H9 (cell line): ENCODE data around the gene MISP. TPM values are rescaled to one million over a fixed set of nuclear protein-coding genes. Genes with fewer than 3 reads are reported as not detected.

Experiments
- DNase-seq: peaks from one replicate; pipeline ENCODE4 v3.0.0-alpha.2; 2017
- H2AFZ ChIP-seq: one replicate; pipeline ENCODE4 v1.6.1; 2013; ENCODE audit warnings: mild to moderate bottlenecking, low read length, control low read depth, moderate library complexity
- H2AK5ac ChIP-seq: 2 replicates; pipeline ENCODE4 v1.6.1; 2013; ENCODE audit warnings: low read length, control low read depth, mixed read lengths; ENCODE audit not compliant: insufficient read length
- H2BK120ac ChIP-seq: one replicate; pipeline ENCODE4 v1.6.1; 2013; ENCODE audit warnings: low read depth, mild to moderate bottlenecking, low read length, control low read depth, inconsistent platforms; ENCODE audit not compliant: poor library complexity, severe bottlenecking
- H2BK12ac ChIP-seq: 2 replicates; pipeline ENCODE4 v1.6.1; 2013; ENCODE audit warnings: low read length, control low read depth, mixed read lengths, low read depth; ENCODE audit not compliant: insufficient read length
- H2BK15ac ChIP-seq: 2 replicates; pipeline ENCODE4 v1.6.1; 2013; ENCODE audit warnings: low read depth, low read length, control low read depth
- H2BK20ac ChIP-seq: one replicate; pipeline ENCODE4 v1.6.1; 2013; ENCODE audit warnings: low read depth, mild to moderate bottlenecking, low read length, control low read depth, inconsistent platforms; ENCODE audit not compliant: poor library complexity, severe bottlenecking
- H2BK5ac ChIP-seq: 2 replicates; pipeline ENCODE4 v1.6.1; 2013; ENCODE audit warnings: low read length, control low read depth, mixed read lengths; ENCODE audit not compliant: insufficient read length
- H3K14ac ChIP-seq: 2 replicates; pipeline ENCODE4 v1.6.1; 2013; ENCODE audit warnings: low read length, control low read depth; ENCODE audit not compliant: insufficient read depth
- H3K18ac ChIP-seq: 2 replicates; pipeline ENCODE4 v1.6.1; 2013; ENCODE audit warnings: low read depth, mild to moderate bottlenecking, mixed read lengths, low read length, control low read depth; ENCODE audit not compliant: insufficient read length
- H3K23ac ChIP-seq: 2 replicates; pipeline ENCODE4 v1.6.1; 2013; ENCODE audit warnings: low read length, control low read depth, mixed read lengths, low read depth; ENCODE audit not compliant: insufficient read length
- H3K23me2 ChIP-seq: 2 replicates; pipeline ENCODE4 v1.6.1; 2013; ENCODE audit warnings: low read depth, mild to moderate bottlenecking, mixed read lengths, low read length, control low read depth; ENCODE audit not compliant: insufficient read length, poor library complexity, severe bottlenecking
- H3K27ac ChIP-seq: 2 replicates; pipeline ENCODE4 v1.5.1; 2013; ENCODE audit warnings: low read length, control low read depth, mixed read lengths, low read depth; ENCODE audit not compliant: insufficient read length
- H3K27me3 ChIP-seq: 2 replicates; pipeline ENCODE4 v1.6.1; 2013; ENCODE audit warnings: low read length, control low read depth, inconsistent platforms; ENCODE audit not compliant: insufficient read depth
- H3K4ac ChIP-seq: 2 replicates; pipeline ENCODE4 v1.6.1; 2013; ENCODE audit warnings: low read depth, mild to moderate bottlenecking, control low read depth, inconsistent platforms, low read length, moderate library complexity
- H3K4me1 ChIP-seq: 2 replicates; pipeline ENCODE4 v1.6.1; 2013; ENCODE audit warnings: low read length, control low read depth, inconsistent platforms; ENCODE audit not compliant: insufficient read depth
- H3K4me2 ChIP-seq: 2 replicates; pipeline ENCODE4 v1.6.1; 2013; ENCODE audit warnings: low read length, control low read depth, mixed read lengths; ENCODE audit not compliant: insufficient read length, insufficient read depth
- H3K56ac ChIP-seq: 2 replicates; pipeline ENCODE4 v1.6.1; 2013; ENCODE audit warnings: low read depth, mild to moderate bottlenecking, mixed read lengths, low read length, control low read depth; ENCODE audit not compliant: insufficient read length
- H3K79me1 ChIP-seq: 2 replicates; pipeline ENCODE4 v1.6.1; 2013; ENCODE audit warnings: low read depth, mild to moderate bottlenecking, moderate library complexity, low read length, control low read depth, inconsistent platforms; ENCODE audit not compliant: insufficient read depth, poor library complexity, severe bottlenecking
- H3K79me2 ChIP-seq: 2 replicates; pipeline ENCODE4 v1.6.1; 2013; ENCODE audit warnings: low read length, control low read depth, inconsistent platforms; ENCODE audit not compliant: insufficient read depth
- H3K9ac ChIP-seq: 2 replicates; pipeline ENCODE4 v1.6.1; 2013; ENCODE audit warnings: low read length, control low read depth, mixed read lengths; ENCODE audit not compliant: insufficient read length; ENCODE audit errors: extremely low read depth
- H3K9me3 ChIP-seq: one replicate; pipeline ENCODE4 v1.6.1; 2013; ENCODE audit warnings: low read depth, low read length, inconsistent platforms; ENCODE audit not compliant: control insufficient read depth
- H3T11ph ChIP-seq: one replicate; pipeline ENCODE4 v1.6.1; 2013; ENCODE audit warnings: mild to moderate bottlenecking, low read length, control low read depth, inconsistent platforms
- H4K20me1 ChIP-seq: one replicate; pipeline ENCODE4 v1.6.1; 2013; ENCODE audit not compliant: control insufficient read depth, insufficient read length, insufficient read depth
- H4K5ac ChIP-seq: 2 replicates; pipeline ENCODE4 v1.6.1; 2013; ENCODE audit warnings: low read depth, mild to moderate bottlenecking, mixed read lengths, low read length, control low read depth; ENCODE audit not compliant: insufficient read length
- H4K8ac ChIP-seq: replicated peaks from 2 replicates; pipeline ENCODE4 v1.6.1; 2013; ENCODE audit warnings: low read length, control low read depth, mixed read lengths, low read depth; ENCODE audit not compliant: insufficient read length
- H4K91ac ChIP-seq: 2 replicates; pipeline ENCODE4 v1.6.1; 2013; ENCODE audit warnings: low read depth, mild to moderate bottlenecking, moderate library complexity, mixed read lengths, low read length, control low read depth; ENCODE audit not compliant: insufficient read length
- H3K27ac Mint-ChIP-seq, 3 experiments: 2 replicates in 2 of 3; 3 replicates in 1 of 3; pipeline ENCODE4 v1.8.0; 2020 to 2021; ENCODE audit warnings: mixed read lengths in 3 of 3, mild to moderate bottlenecking in 1 of 3, moderate library complexity in 1 of 3
- H3K27me3 Mint-ChIP-seq: 2 replicates; pipeline ENCODE4 v1.8.0; 2021; ENCODE audit warnings: low read depth, mild to moderate bottlenecking, moderate library complexity, mixed read lengths
- H3K36me3 Mint-ChIP-seq, 3 experiments: 2 replicates in 2 of 3; 3 replicates in 1 of 3; pipeline ENCODE4 v1.8.0; 2020 to 2021; ENCODE audit warnings: low read depth in 3 of 3, mixed read lengths in 3 of 3; ENCODE audit not compliant: insufficient read depth in 1 of 3
- H3K4me1 Mint-ChIP-seq, 2 experiments: 2 replicates each; pipeline ENCODE4 v1.8.0; 2020; ENCODE audit warnings: mixed read lengths in 2 of 2
- H3K4me3 Mint-ChIP-seq, 2 experiments: 2 replicates in 1 of 2; 3 replicates in 1 of 2; pipeline ENCODE4 v1.8.0; 2020 to 2021; ENCODE audit warnings: mild to moderate bottlenecking in 2 of 2, mixed read lengths in 2 of 2, moderate library complexity in 1 of 2
- H3K9me3 Mint-ChIP-seq, 2 experiments: 2 replicates in 1 of 2; 3 replicates in 1 of 2; pipeline ENCODE4 v1.8.0; 2020; ENCODE audit warnings: mild to moderate bottlenecking in 2 of 2, mixed read lengths in 2 of 2, moderate library complexity in 1 of 2
- CTCF ChIP-seq: fragments of 200-600 bp; sonication (generic); conservative IDR thresholded peaks from 3 replicates; pipeline ENCODE4 v1.8.0; 2021; ENCODE audit warnings: antibody characterized with exemption, mild to moderate bottlenecking
- WGBS: extraction: QIAGEN DNeasy Blood & Tissue Kit; methylation state at CpG from one replicate; pipeline ENCODE4 v1.1.7; 2013; ENCODE audit warnings: missing lambda C conversion rate, low lambda C conversion rate, mixed read lengths; ENCODE audit not compliant: insufficient read length; ENCODE audit errors: extremely low coverage; 5-methylcytosine and 5-hydroxymethylcytosine counted together
- total RNA-seq: library from RNA; stranded (reverse); gene quantifications from 2 replicates; pipeline ENCODE4 v1.2.1, GENCODE V29; 2021

The MISP gene
- total RNA-seq, 1 experiment from 2014 or later: 0.44 TPM

GRCh38 chr19:802498-803098 is 51.7 kb downstream of the MISP start:
- Histone ChIP-seq H3K79me1 (peaks cover 13% of the 10 kb centered on the region), H3K4me2 (no peak overlapping the region), H3K14ac (no peak overlapping the region; the same call in 1 of the 2 replicates), H2BK15ac (no peak overlapping the region), H3K4me1 (no peaks in the 10 kb centered on the region; the same call in 1 of the 2 replicates), H4K8ac (no peak overlapping the region), H4K5ac (no peak overlapping the region), H3K4ac (no peak overlapping the region), H3K9ac (no peak overlapping the region), H3K23me2 (peaks cover 9% of the 10 kb centered on the region), H2BK120ac (no peak overlapping the region), H2BK12ac (no peak overlapping the region), H2BK5ac (no peak overlapping the region), H4K20me1 (peaks cover 4% of the 10 kb centered on the region), H3T11ph (no peak overlapping the region), H2AFZ (no peak overlapping the region), H3K79me2 (peaks cover 63% of the 10 kb centered on the region), H2AK5ac (no peak overlapping the region), H2BK20ac (no peak overlapping the region), H3K27me3 (no peaks in the 10 kb centered on the region), H3K27ac (no peak overlapping the region), H3K56ac (no peak overlapping the region), H4K91ac (no peak overlapping the region), H3K23ac (no peak overlapping the region), H3K9me3 (no peaks in the 10 kb centered on the region), H3K18ac (no peak overlapping the region)
- no CpG with 5 or more reads among the region's 28 CpGs for WGBS
- Mint-ChIP-seq H3K27ac (peak overlapping the region; percentile 67 to 91 (median 80)), H3K36me3 (peaks cover 56 to 79% (median 75%) of the 10 kb centered on the region in 3 experiments), H3K27me3 (no peaks in the 10 kb centered on the region), H3K4me1 (peaks cover 23 to 36% of the 10 kb centered on the region in 2 experiments), H3K4me3 (peak overlapping the region; percentile 12 to 71), H3K9me3 (no peaks in the 10 kb centered on the region; a peak in 1 of 5 replicates)
- DNase-seq: peak; percentile 27
- TF ChIP-seq CTCF: no peak
